GM18505 (cell line): ENCODE results near the gene CABCOCO1.
"Not testable (repeated sequence)": the region's sequence is repeated elsewhere in the genome, so short reads cannot be mapped to it uniquely, and the experiment has no call there.

Source experiments
- ATAC-seq: cut with Tn5 transposase; IDR thresholded peaks from one replicate; pipeline ENCODE4 v1.9.1; 2021; ENCODE audit not compliant: unreplicated experiment
- POLR2A ChIP-seq: IDR thresholded peaks from 4 replicates; pipeline ENCODE4 v1.6.1; 2011; ENCODE audit warnings: borderline replicate concordance; ENCODE audit not compliant: insufficient read depth, insufficient read length; ENCODE audit errors: extremely low read depth

The CABCOCO1 gene

DNA sequence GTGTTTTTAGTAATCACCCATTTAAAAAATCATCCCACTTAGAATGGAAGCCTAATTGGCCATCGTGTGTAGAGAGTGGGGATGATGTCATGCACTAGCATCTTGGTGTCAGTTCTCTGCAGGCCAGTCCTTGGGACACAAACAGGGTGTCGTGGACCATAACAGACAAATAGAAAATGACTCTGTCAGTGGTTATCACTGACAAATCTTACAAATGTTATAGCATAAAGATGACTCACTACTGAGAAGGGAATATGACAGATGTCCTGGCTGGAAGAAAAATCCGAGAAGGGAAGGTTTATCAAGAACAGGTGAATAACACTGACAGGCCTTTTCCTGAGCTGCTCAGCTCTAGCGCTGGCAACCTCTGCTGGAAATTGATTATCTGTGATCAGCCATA, 10.6 kb downstream of the CABCOCO1 start:
- no peak for ATAC-seq

DNA sequence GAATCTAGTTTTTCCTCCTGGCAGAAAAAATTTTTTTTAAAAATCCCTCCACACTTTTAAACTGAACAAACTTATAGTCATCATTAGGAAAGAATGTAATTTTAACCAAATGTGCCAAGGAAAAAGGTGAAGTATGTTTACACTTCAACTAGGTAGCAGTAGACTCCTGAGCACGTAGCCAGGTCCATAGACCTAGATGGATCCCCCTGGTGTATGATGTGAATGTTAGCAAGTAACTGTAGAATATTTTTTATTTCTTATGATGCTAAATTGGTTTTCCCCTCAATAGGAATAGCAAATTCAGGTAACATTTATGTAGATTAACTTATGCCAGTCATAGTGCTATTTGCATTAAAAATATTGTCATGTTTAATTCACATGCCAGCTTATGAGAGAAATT, 19.6 kb downstream of the CABCOCO1 start:
- TF ChIP-seq POLR2A: no peak
- ATAC-seq: no peak

More for the DNA sequence above, 10.6 kb downstream of the CABCOCO1 start:
- no peak for TF ChIP-seq POLR2A

DNA sequence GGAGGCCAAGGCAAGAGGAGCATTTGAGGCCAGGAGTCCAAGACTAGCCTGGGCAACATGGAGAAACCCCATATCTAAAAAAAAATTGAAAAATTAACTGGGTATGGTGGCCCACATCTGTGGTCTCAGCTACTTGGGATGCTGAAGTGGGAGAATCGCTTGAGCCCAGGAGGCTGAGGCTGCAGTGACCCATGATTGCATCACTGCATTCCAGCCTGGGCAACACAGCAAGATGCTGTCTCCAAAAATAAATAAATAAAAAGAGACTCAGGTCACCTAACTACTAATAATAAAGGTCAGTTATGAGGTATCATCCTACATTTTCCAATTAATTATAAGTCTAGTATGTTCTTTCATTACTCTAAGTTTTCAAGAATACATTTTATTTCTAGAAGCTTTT, 20.6 kb downstream of the CABCOCO1 start:
- TF ChIP-seq POLR2A: no peak
- no peak for ATAC-seq

DNA sequence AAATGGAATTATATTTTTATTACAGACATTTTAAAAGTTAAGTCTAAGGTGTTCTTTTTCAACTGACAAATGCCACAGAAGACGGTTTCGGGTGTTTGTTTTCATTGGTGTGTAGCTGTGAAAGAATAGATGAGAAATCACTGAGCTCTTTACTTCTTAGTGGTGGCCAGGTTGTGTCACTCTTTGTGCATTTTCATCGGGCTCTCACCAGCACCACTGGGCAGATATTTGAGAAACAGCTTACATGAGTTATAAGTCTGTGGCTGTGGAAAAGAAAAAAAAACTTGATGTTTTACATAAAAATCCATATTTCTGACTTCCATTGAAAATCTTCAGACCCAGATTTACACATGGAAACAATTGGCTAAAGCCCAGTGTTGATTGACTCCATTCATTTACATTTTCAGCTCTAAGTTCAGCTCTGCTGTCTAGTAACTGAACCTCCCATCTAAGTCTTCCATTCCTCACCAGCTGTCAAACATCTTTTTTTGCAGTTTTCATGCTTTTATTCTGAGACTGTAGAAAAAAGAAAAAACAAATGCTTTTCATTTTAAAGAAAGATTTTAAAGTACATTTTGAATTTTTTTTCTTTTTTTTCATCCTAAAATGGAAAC, 22.3 kb downstream of the CABCOCO1 start:
- ATAC-seq: no peak
- no peak for TF ChIP-seq POLR2A

DNA sequence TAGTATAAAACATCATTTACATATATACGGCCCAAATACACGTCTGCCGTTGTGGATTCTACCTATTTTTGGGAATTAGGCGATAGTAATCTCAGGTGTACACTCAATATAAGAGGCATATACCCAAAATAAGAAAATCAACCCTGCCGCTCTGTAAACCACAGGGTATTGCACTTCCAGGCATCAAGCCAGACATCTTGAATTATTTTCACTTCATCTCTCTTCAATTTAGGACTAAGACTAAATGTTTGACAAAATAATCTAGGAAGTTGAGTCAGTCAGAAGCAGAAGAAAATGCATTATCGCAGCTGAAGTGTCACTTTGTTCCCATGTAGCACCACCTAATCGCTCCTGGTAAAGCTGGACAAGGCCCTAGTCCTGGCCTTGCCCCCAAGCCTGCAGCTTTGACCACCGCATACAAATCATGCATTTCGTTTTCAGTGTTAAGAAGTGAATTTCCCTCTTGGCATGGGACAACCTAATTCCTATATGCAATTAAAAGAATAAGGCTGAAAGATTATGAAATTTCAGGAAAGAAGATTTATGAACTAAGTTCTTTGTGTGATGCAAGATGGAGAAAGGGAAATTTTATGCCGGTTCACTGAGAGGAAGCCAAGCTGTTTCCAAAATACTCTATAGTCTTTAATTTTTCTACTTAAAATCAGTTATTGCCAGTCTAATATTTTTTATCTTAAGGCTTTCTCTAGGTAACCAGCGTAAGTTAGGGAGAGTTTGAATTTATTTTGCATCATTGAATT, 26.0 kb downstream of the CABCOCO1 start:
- ATAC-seq: no peak
- no peak for TF ChIP-seq POLR2A

DNA sequence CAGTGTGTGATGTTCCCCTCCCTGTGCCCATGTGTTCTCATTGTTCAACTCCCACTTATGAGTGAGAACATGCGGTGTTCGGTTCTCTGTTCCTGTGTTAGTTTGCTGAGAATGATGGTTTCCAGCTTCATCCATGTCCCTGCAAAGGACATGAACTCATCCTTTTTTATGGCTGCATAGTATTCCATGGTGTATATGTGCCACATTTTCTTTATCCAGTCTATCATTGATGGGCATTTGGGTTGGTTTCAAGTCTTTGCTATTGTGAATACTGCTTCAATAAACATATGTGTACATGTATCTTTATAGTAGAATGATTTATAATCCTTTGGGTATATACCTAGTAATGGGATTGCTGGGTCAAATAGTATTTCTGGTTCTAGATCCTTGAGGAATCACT, 28.9 kb downstream of the CABCOCO1 start:
- ATAC-seq: not testable (repeated sequence)

DNA sequence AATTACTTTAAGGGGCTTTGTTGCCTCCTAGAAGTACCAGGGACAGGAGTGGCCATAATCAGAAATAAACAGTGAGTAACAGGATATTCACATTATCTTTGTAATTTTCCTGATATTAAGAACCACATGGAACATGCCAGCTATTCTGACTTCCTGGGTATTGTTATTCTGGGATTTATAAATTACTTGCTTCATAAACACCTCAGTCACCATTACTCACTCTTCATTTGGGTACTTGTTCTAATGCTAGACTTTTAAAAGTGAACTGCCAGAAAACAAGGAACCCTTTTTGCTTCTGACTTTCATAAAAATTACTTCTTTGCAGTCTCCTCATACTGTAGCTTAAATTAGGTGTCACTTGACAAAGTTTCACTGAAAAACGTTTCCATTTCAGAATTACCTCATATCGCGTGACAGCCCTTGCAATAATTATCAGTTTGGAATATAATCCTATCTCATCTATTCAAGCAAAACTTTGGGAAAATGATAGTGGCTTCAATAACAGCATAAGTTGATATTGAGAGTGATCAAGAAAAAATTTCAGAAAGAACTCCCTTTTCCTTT, 29.8 kb downstream of the CABCOCO1 start:
- ATAC-seq: no peak
- TF ChIP-seq POLR2A: no peak

DNA sequence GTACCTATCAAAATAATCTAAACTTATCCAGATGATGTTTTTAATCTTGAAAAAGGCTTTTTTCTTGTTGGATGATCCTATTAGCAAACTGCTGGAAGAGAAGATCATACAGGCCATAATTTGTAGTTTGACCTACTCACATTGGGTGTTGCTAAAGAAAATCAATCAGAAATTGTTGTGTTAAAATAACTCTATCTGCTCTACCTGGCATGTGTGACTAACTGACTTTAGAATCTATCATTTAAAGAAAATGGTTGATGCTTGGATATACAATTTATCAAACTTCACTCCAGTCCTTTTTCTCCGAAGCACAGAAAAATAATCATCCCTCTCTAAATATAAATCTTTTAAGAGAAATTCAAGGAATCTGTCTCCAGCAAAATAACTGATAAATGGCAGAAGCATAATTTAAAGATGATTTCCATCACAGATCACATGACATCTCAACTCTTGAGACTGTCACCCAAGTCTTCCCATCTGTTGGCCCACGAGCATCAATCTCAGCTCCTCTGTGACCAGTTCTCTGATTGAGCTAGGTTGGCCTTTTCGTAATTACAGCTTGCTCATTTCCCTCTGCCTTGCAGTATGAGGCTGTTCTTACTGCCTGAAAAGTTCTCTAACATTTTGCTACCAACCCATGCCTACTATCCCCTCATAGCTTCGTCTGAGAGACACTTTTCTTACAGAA, 36.4 kb downstream of the CABCOCO1 start:
- ATAC-seq: no peak

DNA sequence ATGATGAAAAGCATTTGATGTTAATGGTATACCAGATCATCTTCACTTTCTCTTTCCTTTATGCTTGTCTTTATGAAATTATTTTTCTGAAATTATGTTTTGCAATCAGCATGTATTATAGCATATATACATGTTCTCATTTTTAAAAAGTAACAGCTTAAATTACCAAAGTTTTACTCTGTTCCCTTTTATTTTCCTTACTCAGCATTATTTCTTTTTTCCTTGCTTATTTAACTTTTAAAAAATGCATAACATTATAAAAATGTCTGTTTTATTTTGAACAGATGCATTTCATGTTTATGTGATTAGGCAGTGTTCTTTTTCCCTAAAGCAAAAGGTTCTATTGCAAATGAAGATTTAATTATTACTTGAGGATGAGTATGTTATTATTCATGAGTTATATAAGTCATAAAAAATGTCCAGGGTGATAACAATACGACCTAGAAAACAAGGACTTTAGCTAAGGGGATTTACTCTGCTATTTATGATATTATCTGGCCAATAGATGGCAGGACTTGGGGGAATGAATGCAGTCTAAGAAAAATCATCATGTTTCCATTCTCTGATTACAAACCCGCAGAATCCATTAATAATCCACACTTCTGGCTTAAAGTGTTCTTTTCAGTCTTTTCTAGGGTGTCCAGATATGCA, 38.5 kb downstream of the CABCOCO1 start:
- TF ChIP-seq POLR2A: no peak
- no peak for ATAC-seq

More for the DNA sequence above, 36.4 kb downstream of the CABCOCO1 start:
- no peak for TF ChIP-seq POLR2A

DNA sequence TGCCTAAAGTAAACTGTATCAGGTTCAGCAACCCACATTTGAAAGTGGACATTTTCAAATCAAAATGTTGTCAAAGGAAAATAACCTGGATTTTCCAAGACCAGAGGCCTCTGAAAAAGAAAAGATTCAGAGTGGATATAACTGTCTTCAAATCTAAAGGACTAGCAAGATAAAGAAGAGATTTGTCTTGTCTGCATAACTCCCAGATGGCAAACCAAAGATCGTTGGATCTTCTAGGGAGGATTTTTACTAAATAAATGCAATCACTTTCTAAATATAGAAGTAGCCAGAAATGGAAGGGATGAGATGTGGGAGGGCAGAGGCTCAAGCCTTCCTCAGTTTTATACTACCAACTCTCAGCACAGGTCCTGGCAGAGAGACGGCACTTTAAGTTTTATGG, 39.0 kb downstream of the CABCOCO1 start:
- ATAC-seq: no peak
- TF ChIP-seq POLR2A: no peak

DNA sequence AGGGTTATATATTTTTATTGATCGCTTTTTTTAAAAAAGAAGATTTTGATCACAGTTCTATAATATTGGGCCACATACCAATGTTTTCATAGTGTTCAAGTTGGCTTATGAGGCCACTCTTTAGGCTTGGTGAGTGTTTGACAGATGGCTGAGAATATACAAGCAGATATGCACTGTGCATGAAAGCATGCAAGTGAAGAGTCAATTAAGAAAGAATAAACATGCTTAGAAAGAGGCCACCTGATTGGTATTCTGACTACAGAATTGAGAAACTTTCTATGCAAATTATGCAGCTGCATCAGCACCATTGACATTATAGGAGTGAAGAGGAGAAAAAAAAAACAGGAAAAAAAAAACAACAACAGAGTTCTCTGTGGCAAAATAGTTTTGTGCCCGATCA, 39.9 kb downstream of the CABCOCO1 start:
- no peak for ATAC-seq

DNA sequence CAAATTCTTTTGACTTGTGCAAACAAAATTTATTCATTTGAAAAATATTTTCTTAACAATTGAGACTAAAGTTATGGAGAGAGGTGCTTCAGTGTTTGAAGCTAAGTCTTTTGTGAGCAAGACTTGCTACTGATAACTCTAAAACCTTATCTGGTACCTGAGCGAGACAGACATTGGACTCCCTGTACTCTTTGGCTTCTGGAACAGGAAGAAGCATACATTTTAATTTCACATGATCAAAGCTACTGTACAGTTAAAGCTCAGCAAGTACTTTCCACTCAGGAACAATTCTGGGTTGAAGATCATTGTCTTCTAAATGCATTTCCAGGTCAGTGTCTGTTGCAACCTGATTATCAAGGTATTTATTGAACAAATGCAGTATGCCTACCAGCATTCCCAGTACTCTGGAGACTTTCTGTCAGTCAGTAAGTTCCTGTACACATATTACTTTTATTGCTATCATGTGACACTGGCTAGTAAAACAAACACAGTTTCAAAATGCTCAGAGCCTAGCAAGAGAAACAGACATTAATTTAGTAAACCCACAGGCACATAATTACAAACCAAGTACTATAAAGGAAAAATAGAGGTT, 42.4 kb downstream of the CABCOCO1 start:
- no peak for TF ChIP-seq POLR2A
- ATAC-seq: no peak

More for the DNA sequence above, 39.9 kb downstream of the CABCOCO1 start:
- no peak for TF ChIP-seq POLR2A

DNA sequence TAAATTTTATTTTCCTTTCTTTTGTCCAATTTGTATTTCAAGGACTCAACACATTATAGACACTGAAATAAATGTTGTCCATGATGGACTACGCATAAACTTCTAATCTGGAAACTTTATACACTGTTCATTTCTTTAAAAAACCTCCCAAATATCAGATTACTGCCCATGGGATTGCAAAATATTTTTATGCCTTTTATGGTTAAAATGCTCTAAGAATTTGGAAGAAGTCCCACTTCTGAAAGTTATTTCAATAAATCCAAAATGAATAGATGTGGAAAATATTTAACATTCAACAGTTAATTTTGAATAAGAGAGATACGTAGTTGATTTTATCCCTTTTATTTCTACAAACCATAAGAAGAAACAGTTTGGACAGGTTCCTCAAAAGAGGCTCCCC, 46.1 kb downstream of the CABCOCO1 start:
- TF ChIP-seq POLR2A: no peak
- ATAC-seq: no peak

DNA sequence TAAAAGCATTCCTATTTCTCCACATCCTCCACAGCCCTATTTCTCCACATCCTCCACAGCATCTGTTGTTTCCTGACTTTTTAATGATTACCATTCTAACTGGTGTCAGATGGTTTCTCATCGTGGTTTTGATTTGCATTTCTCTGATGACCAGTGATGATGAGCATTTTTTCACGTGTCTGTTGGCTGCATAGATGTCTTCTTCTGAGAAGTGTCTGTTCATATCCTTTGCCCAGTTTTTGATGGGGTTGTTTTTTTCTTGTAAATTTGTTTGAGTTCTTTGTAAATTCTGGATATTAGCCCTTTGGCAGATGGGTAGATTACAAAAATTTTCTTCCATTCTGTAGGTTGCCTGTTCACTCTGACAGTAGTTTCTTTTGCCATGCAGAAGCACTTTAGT, 49.4 kb downstream of the CABCOCO1 start:
- ATAC-seq: not testable (repeated sequence)

DNA sequence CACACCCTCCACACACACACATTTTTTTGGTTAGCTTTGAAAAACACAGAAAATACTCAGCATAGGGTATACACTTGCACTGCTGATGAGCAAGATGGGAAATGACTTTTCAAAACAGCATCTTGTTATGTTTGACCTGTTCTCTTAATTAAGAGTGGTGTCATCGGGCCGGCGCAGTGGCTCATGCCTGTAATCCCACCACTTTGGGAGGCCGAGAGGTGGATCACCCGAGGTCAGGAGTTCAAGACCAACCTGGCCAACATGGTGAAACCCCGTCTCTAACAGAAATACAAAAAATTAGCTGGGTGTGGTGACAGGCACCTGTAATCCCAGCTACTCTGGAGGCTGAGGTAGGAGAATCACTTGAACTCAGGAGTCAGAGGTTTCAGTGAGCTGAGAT, 56.7 kb downstream of the CABCOCO1 start:
- ATAC-seq: not testable (repeated sequence)
